ENCODE measurements around the gene LMBRD1.
"Not testable (repeated sequence)": the region's sequence is repeated elsewhere in the genome, so short reads cannot be mapped to it uniquely, and the experiment has no call there.

Gene LMBRD1

DNA sequence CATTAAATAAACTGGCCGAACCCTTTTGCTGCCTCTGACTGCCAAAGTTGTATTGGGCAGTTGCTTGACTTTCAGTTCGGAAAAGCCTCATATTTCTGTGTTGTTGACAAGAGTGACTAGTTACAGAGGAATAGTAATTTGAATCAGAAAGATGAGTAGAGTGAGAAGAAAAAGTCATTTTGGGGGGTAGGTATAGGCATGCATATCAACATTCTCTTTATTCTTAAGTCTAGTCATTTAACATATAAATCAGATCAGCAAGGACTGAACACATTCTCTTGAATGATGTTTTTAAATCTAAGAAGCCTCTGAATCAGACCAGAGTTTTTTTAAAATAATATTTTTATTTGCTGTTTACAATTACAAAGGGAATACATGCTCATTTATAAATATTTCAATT, 4.9 kb upstream of the LMBRD1 start:
- Histone ChIP-seq H3K9ac (no peak overlapping the region), H3K79me2 (peaks cover 2% of the 10 kb centered on the region), H2AFZ (no peak overlapping the region), H3K36me3 (ENCODE audit: control insufficient read depth, insufficient read depth, low read length) (no peaks in the 10 kb centered on the region), H3K27me3 (ENCODE audit: control insufficient read depth, insufficient read depth, low read length) (no peaks in the 10 kb centered on the region), H3K27ac (no peak overlapping the region), H3K9me3 (ENCODE audit: control insufficient read depth, low read length) (no peaks in the 10 kb centered on the region), H3K4me3 (ENCODE audit: low read depth, low read length) (no peak overlapping the region), H3K4me2 (ENCODE audit: low read length) (no peak overlapping the region), H3K4me1 (no peaks in the 10 kb centered on the region)
- TF ChIP-seq, protein P1, sequence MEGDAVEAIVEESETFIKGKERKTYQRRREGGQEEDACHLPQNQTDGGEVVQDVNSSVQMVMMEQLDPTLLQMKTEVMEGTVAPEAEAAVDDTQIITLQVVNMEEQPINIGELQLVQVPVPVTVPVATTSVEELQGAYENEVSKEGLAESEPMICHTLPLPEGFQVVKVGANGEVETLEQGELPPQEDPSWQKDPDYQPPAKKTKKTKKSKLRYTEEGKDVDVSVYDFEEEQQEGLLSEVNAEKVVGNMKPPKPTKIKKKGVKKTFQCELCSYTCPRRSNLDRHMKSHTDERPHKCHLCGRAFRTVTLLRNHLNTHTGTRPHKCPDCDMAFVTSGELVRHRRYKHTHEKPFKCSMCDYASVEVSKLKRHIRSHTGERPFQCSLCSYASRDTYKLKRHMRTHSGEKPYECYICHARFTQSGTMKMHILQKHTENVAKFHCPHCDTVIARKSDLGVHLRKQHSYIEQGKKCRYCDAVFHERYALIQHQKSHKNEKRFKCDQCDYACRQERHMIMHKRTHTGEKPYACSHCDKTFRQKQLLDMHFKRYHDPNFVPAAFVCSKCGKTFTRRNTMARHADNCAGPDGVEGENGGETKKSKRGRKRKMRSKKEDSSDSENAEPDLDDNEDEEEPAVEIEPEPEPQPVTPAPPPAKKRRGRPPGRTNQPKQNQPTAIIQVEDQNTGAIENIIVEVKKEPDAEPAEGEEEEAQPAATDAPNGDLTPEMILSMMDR (IDR thresholded peaks at IDR 0.05) = no peak

DNA sequence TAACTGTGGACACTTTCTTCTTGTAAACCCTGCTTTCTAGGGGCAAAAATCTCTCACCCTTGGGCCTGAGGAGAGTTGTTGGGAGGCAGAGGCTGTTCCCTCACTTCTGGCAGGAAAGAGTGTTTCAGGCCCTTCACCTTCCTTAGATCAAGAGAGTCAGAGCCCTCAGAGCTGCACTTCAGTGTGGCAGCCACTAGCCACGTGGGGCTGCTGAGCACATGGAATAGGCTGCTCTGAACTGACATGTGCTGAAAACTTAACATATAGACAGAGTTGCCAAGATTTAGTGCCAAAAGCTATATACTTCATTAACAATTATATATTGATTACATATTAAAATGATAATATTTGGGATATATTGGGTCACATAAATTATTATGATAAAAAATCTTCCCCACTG, 4.4 kb upstream of the LMBRD1 start:
- peaks cover 2% of the 10 kb centered on the region for H3K79me2 ChIP-seq
- no peak overlapping the region for H3K4me2 ChIP-seq (ENCODE audit: low read length)
- H3K9me3 ChIP-seq (ENCODE audit: control insufficient read depth, low read length) = no peaks in the 10 kb centered on the region
- H2AFZ ChIP-seq = no peak overlapping the region
- TF ChIP-seq, protein P1 (IDR thresholded peaks at IDR 0.05) = no peak
- no peak overlapping the region for H3K27ac ChIP-seq
- H3K36me3 ChIP-seq (ENCODE audit: control insufficient read depth, insufficient read depth, low read length) = no peaks in the 10 kb centered on the region
- no peaks in the 10 kb centered on the region for H3K27me3 ChIP-seq (ENCODE audit: control insufficient read depth, insufficient read depth, low read length)
- H3K4me1 ChIP-seq = no peaks in the 10 kb centered on the region
- H3K9ac ChIP-seq = no peak overlapping the region
- H3K4me3 ChIP-seq (ENCODE audit: low read depth, low read length) = no peak overlapping the region

DNA sequence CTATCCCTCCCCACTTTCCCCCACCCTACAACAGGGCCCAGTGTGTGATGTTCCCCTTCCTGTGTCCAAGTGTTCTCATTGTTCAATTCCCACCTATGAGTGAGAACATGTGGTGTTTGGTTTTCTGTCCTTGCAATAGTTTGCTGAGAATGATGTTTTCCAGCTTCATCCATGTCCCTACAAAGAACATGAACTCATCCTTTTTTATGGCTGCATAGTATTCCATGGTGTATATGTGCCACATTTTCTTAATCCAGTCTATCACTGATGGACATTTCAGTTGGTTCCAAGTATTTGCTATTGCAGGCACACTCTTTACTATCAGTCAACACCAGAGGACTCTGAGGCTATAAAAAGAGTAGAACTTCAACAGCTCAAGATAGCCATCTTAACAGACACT, 2.0 kb upstream of the LMBRD1 start:
- H2AFZ ChIP-seq; H3K27me3 ChIP-seq (ENCODE audit: control insufficient read depth, insufficient read depth, low read length); H3K9ac ChIP-seq; H3K4me2 ChIP-seq (ENCODE audit: low read length); H3K36me3 ChIP-seq (ENCODE audit: control insufficient read depth, insufficient read depth, low read length); H3K79me2 ChIP-seq; H3K4me1 ChIP-seq; H3K9me3 ChIP-seq (ENCODE audit: control insufficient read depth, low read length); H3K4me3 ChIP-seq (ENCODE audit: low read depth, low read length); H3K27ac ChIP-seq: not testable (repeated sequence)

DNA sequence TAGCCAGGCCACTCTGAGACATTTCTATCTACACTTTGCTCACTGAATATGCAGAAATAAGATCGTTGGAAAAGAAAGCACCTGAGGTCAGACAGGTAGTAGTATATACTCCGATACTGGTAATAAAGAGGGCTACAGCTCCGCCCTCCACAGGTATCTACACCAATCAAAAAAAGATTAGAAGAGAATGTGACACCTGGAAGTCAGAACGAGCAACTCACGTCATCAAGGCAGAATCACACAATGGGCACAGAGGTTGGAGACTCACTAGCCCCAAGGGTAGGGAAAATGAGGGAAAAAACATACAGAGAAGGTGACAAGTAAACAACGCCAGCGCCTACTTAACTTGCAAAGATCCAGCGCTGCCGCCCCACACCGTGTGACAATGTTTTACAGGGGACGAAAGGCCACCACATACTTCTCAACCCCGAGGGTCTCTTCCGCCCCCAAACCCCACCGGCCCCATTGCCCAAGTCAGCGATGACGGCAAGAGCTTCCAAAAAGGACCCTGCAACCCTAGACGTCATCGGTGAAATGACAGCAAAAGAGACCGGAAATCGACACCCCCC, 653 bp downstream of the LMBRD1 start:
- Histone ChIP-seq H3K79me2 (peaks cover 6% of the 10 kb centered on the region), H3K4me1 (peaks cover 9% of the 10 kb centered on the region)
- TF ChIP-seq, protein P1 (IDR thresholded peaks at IDR 0.05) = no peak

DNA sequence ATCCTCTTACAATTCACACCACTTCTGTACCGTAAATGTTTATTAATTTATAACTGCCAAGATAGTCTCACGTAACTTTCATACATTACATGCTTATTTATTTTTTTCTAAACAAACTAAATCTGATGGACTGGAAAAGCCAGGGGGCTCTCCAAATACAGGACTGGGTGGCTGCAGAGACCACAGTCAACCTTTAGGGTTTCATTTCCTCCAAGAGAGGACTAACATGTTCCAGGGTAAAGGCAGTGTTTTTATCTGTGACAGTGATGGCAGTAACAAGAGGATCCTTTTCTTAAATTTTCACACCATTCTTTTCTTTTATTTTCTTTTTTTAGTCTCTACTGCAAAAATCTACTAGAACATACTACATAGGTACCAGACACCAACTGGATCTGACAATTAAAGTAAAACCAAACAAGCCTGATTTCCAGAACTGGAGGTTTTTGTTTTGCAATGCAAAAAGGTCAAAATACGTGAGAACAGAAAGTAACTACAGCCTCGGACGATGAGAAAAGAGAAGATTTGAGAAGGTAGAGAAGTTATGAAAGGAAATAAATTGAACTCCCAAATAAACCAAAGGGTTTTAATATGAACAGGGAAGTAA, 1.2 kb downstream of the LMBRD1 start:
- Histone ChIP-seq H3K4me3 (ENCODE audit: low read depth, low read length) (peak overlapping the region; percentile 88), H3K4me1 (peaks cover 11% of the 10 kb centered on the region), H3K27ac (peak overlapping the region; percentile 94), H3K36me3 (ENCODE audit: control insufficient read depth, insufficient read depth, low read length) (no peaks in the 10 kb centered on the region), H3K27me3 (ENCODE audit: control insufficient read depth, insufficient read depth, low read length) (no peaks in the 10 kb centered on the region), H2AFZ (peak overlapping the region; percentile 94), H3K4me2 (ENCODE audit: low read length) (peak overlapping the region; percentile 68), H3K9me3 (ENCODE audit: control insufficient read depth, low read length) (no peaks in the 10 kb centered on the region), H3K9ac (no peak overlapping the region), H3K79me2 (peaks cover 6% of the 10 kb centered on the region)
- TF ChIP-seq, protein P1 (IDR thresholded peaks at IDR 0.05) = no peak

More for the DNA sequence above, 653 bp downstream of the LMBRD1 start:
- Histone ChIP-seq H3K27ac (peak overlapping the region; percentile 94), H3K36me3 (ENCODE audit: control insufficient read depth, insufficient read depth, low read length) (no peaks in the 10 kb centered on the region), H3K4me2 (ENCODE audit: low read length) (peak overlapping the region; percentile 68), H3K27me3 (ENCODE audit: control insufficient read depth, insufficient read depth, low read length) (no peaks in the 10 kb centered on the region), H3K9ac (peak overlapping the region; percentile 73), H2AFZ (peak overlapping the region; percentile 94), H3K9me3 (ENCODE audit: control insufficient read depth, low read length) (no peaks in the 10 kb centered on the region), H3K4me3 (ENCODE audit: low read depth, low read length) (peak overlapping the region; percentile 88)

Measured in parathyroid adenoma (tissue), 2 donors.